ENCODE results near the gene GDF2. TPM values are rescaled to one million over a fixed set of nuclear protein-coding genes. Genes with fewer than 3 reads are reported as not detected.

GDF2 gene
- total RNA-seq, 1 donor from 2014 or later: not detected

DNA sequence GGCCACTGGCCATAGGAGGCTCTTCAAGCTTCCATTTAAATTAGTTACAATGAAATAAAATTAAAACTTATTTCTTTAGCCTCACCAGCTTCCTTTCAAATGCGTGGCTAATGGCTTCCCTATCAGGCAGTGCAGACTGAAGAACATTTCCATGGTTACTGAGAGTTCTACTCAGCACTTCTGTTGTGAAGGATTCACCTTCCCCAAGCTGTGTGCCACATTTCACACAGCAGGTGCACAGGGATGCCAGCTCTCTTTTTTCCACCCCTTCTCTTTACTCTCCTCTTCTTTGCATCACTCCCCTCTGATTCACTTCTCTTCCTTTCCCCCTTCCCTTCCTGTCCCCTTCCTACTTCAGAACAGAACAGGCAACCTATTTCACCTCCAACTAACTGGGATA, 833 bp downstream of the GDF2 start:
- Histone ChIP-seq H3K4me3 (no peak overlapping the region), H3K4me1 (no peaks in the 10 kb centered on the region), H3K9me3 (no peaks in the 10 kb centered on the region), H3K27ac (no peak overlapping the region), H3K27me3 (no peaks in the 10 kb centered on the region), H3K36me3 (no peaks in the 10 kb centered on the region)
- intact Hi-C loops (cut with DNase I): no loop called here
- TF ChIP-seq POLR2AphosphoS5 (IDR thresholded peaks at IDR 0.05; ENCODE audit: insufficient read depth in 1 of 2, low read depth in 1 of 2): no peak
- no peak for TF ChIP-seq POLR2A (IDR thresholded peaks at IDR 0.05)
- TF ChIP-seq, protein P1, sequence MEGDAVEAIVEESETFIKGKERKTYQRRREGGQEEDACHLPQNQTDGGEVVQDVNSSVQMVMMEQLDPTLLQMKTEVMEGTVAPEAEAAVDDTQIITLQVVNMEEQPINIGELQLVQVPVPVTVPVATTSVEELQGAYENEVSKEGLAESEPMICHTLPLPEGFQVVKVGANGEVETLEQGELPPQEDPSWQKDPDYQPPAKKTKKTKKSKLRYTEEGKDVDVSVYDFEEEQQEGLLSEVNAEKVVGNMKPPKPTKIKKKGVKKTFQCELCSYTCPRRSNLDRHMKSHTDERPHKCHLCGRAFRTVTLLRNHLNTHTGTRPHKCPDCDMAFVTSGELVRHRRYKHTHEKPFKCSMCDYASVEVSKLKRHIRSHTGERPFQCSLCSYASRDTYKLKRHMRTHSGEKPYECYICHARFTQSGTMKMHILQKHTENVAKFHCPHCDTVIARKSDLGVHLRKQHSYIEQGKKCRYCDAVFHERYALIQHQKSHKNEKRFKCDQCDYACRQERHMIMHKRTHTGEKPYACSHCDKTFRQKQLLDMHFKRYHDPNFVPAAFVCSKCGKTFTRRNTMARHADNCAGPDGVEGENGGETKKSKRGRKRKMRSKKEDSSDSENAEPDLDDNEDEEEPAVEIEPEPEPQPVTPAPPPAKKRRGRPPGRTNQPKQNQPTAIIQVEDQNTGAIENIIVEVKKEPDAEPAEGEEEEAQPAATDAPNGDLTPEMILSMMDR (IDR thresholded peaks at IDR 0.05): no peak
- DNase-seq (ENCODE audit: extremely low spot score in 2 of 2): no peak

DNA sequence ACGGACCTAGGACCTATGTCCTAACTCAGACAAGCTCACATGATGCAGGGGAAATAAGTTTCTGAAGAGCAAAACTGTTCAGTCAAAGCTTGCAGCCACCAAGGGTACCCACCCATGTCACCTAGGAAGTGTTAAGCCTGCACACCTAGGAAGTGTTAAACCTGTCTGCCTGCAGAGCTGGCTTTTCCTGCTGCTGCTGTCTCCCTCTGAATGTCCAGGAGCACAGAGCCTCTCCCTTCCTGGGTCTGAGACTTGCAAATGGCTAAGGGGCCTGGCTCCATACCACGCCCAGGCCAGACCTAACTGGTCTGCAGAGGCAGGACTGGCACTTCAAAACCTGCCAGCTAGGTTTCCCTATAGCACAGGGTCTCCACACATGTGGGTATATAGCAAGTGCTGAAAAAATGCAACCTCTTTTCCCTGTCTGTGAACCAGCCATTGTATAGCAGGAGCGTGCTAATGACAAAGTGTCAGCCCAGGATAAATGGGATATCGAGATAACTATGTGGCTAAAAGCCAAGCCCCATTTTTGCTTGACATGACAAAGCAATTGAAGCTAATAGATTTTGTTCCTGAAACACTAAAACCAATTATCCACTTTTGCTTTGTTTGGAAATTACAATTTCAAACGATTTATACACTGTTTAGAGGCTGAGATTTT, 1.5 kb downstream of the GDF2 start:
- TF ChIP-seq POLR2A (IDR thresholded peaks at IDR 0.05): no peak
- TF ChIP-seq, protein P1 (IDR thresholded peaks at IDR 0.05): no peak
- no peak for TF ChIP-seq POLR2AphosphoS5 (IDR thresholded peaks at IDR 0.05; ENCODE audit: insufficient read depth in 1 of 2, low read depth in 1 of 2)
- no peak overlapping the region for H3K27ac ChIP-seq
- no peak overlapping the region for H3K4me3 ChIP-seq
- no peaks in the 10 kb centered on the region for H3K9me3 ChIP-seq
- no peaks in the 10 kb centered on the region for H3K4me1 ChIP-seq
- no peaks in the 10 kb centered on the region for H3K36me3 ChIP-seq
- intact Hi-C loops (cut with DNase I): no loop called here
- no peak for DNase-seq (ENCODE audit: extremely low spot score in 2 of 2)
- no peaks in the 10 kb centered on the region for H3K27me3 ChIP-seq

DNA sequence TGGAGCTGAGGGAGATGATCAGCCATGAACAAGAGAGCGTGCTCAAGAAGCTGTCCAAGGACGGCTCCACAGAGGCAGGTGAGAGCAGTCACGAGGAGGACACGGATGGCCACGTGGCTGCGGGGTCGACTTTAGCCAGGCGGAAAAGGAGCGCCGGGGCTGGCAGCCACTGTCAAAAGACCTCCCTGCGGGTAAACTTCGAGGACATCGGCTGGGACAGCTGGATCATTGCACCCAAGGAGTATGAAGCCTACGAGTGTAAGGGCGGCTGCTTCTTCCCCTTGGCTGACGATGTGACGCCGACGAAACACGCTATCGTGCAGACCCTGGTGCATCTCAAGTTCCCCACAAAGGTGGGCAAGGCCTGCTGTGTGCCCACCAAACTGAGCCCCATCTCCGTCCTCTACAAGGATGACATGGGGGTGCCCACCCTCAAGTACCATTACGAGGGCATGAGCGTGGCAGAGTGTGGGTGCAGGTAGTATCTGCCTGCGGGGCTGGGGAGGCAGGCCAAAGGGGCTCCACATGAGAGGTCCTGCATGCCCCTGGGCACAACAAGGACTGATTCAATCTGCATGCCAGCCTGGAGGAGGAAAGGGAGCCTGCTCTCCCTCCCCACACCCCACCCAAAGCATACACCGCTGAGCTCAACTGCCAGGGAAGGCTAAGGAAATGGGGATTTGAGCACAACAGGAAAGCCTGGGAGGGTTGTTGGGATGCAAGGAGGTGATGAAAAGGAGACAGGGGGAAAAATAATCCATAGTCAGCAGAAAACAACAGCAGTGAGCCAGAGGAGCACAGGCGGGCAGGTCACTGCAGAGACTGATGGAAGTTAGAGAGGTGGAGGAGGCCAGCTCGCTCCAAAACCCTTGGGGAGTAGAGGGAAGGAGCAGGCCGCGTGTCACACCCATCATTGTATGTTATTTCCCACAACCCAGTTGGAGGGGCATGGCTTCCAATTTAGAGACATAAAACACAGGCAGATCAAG, 3.3 kb downstream of the GDF2 start:
- Histone ChIP-seq H3K9me3 (no peaks in the 10 kb centered on the region), H3K36me3 (no peaks in the 10 kb centered on the region), H3K4me3 (no peak overlapping the region), H3K27ac (no peak overlapping the region), H3K4me1 (no peaks in the 10 kb centered on the region), H3K27me3 (no peaks in the 10 kb centered on the region)
- intact Hi-C loops (cut with DNase I): no loop called here
- no peak for DNase-seq (ENCODE audit: extremely low spot score in 2 of 2)
- TF ChIP-seq POLR2AphosphoS5 (IDR thresholded peaks at IDR 0.05; ENCODE audit: insufficient read depth in 1 of 2, low read depth in 1 of 2): no peak
- no peak for TF ChIP-seq POLR2A (IDR thresholded peaks at IDR 0.05)
- TF ChIP-seq, protein P1 (IDR thresholded peaks at IDR 0.05): no peak

DNA sequence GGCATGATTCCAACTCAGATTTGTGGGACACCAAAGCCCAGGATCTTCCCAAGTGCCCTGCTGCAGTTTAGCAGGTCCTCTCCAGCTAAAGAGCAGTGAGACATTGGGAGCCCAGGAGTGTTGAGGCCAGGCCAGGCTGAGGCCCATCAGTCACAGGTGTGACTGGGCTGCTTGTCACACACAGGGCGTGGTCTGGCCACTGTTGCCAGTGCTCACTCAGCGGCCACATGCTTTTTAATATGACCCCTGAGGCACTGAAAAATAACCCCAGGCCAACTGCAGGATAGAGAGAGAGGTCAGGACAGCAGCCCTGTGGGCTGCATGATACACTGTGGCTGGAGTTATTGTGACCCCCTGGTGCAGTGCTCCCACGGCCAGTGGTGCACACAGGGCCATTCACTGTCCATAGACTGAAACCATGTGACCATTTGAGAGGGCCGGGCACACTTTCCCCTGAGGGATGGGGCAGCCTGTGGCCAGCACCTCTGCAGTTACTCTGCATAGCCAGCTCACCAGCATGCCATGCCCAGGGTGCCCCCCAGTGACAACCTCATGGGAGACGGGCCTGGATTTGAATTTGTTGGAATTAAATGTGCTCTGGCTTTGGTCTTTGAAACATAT, 4.2 kb downstream of the GDF2 start:
- Histone ChIP-seq H3K4me3 (no peak overlapping the region), H3K4me1 (no peaks in the 10 kb centered on the region), H3K9me3 (no peaks in the 10 kb centered on the region), H3K27me3 (no peaks in the 10 kb centered on the region), H3K27ac (no peak overlapping the region), H3K36me3 (no peaks in the 10 kb centered on the region)
- intact Hi-C loops (cut with DNase I): no loop called here
- DNase-seq (ENCODE audit: extremely low spot score in 2 of 2): no peak
- TF ChIP-seq POLR2A (IDR thresholded peaks at IDR 0.05) (no peak), POLR2AphosphoS5 (IDR thresholded peaks at IDR 0.05; ENCODE audit: insufficient read depth in 1 of 2, low read depth in 1 of 2) (no peak)
- TF ChIP-seq, protein P1 (IDR thresholded peaks at IDR 0.05): no peak

Measured in vagina (tissue), 2 donors.